ENCODE measurements around the gene MPP3.
"Not testable (repeated sequence)": the region's sequence is repeated elsewhere in the genome, so short reads cannot be mapped to it uniquely, and the experiment has no call there.

- TF ChIP-seq AFF4 (CRISPR knock-in tag; IDR thresholded peaks at IDR 0.05; ENCODE audit: borderline replicate concordance); CTCF (IDR thresholded peaks at IDR 0.05); ATF6 (CRISPR knock-in tag; IDR thresholded peaks at IDR 0.05); SMAD3 (CRISPR knock-in tag; IDR thresholded peaks at IDR 0.05; ENCODE audit: borderline replicate concordance); USF2 (CRISPR knock-in tag; IDR thresholded peaks at IDR 0.05); NFATC4 (CRISPR knock-in tag; IDR thresholded peaks at IDR 0.05); SP1 (CRISPR knock-in tag; conservative IDR thresholded peaks at IDR 0.05): not testable (repeated sequence)
These were observed 9.4 kb upstream of the MPP3 start for GRCh38 chr17:43842091-43842974.
